NCI-H82 treated with DMSO at 0.1 percent for 48 hours (cell line): ENCODE results near the gene ZNF512.
A peak's percentile ranks its signal among the peaks of the same experiment; 100 is the strongest.
"Not testable (repeated sequence)": the region's sequence is repeated elsewhere in the genome, so short reads cannot be mapped to it uniquely, and the experiment has no call there.

ENCODE experiments used
- DNase-seq: peaks from one replicate; lab custom pipeline; 2025; ENCODE audit not compliant: unreplicated experiment; lab: John Stamatoyannopoulos, UW

Gene ZNF512

GRCh38 chr2:27630257-27630656 is 47.4 kb downstream of the ZNF512 start:
- not testable (repeated sequence) for DNase-seq

GRCh38 chr2:27634291-27634690 is 51.4 kb downstream of the ZNF512 start:
- DNase-seq = no peak

GRCh38 chr2:27636766-27637165 is 53.9 kb downstream of the ZNF512 start:
- DNase-seq = no peak

GRCh38 chr2:27638037-27638637 is 55.3 kb downstream of the ZNF512 start:
- no peak for DNase-seq

GRCh38 chr2:27638709-27639108 is 55.9 kb downstream of the ZNF512 start:
- DNase-seq = no peak

- DNase-seq = no peak
These were observed 57.9 kb downstream of the ZNF512 start for GRCh38 chr2:27640722-27641245.

- no peak for DNase-seq
These were observed 62.4 kb downstream of the ZNF512 start for GRCh38 chr2:27645197-27645596.

- DNase-seq = no peak
These were observed 64.4 kb downstream of the ZNF512 start for GRCh38 chr2:27647289-27647688.

- DNase-seq = no peak
These were observed 64.9 kb downstream of the ZNF512 start for GRCh38 chr2:27647737-27648136.

- peak; percentile 39 for DNase-seq
These were observed 68.2 kb downstream of the ZNF512 start for GRCh38 chr2:27651056-27651455.

GRCh38 chr2:27652341-27652740 is 69.5 kb downstream of the ZNF512 start:
- no peak for DNase-seq

GRCh38 chr2:27652790-27653189 is 69.9 kb downstream of the ZNF512 start:
- no peak for DNase-seq

- no peak for DNase-seq
These were observed 70.6 kb downstream of the ZNF512 start for GRCh38 chr2:27653397-27653796.

- DNase-seq = peak; percentile 88
These were observed 72.5 kb downstream of the ZNF512 start for GRCh38 chr2:27655155-27655951.

- no peak for DNase-seq
These were observed 78.5 kb downstream of the ZNF512 start for GRCh38 chr2:27661371-27661770.

- DNase-seq = peak; percentile 80
These were observed 80.7 kb downstream of the ZNF512 start, which contains the start of the genes SLC4A1AP and SUPT7L for GRCh38 chr2:27663285-27664153. SLC4A1AP (plus strand) TSS chr2:27663889; CDS start chr2:27663915, 26 bp downstream. SUPT7L (minus strand) TSS chr2:27663614; CDS start chr2:27662192, 1,422 bp downstream.

GRCh38 chr2:27664154-27664574 is 81.3 kb downstream of the ZNF512 start:
- no peak for DNase-seq

- DNase-seq = no peak
These were observed 82.0 kb downstream of the ZNF512 start for GRCh38 chr2:27664622-27665363.

GRCh38 chr2:27667446-27667845 is 84.6 kb downstream of the ZNF512 start:
- no peak for DNase-seq

- DNase-seq = no peak
These were observed 88.4 kb downstream of the ZNF512 start for GRCh38 chr2:27671235-27671634.
